Stimulated activated CD8-positive, alpha-beta memory T cell treated with anti-CD3 and anti-CD28 coated beads, Interleukin-15, amount 100 ng/mL, for 4 hours (primary cell): ENCODE results near the gene CD58.

ENCODE experiments used
- DNase-seq, 2 donors: peaks; one replicate each; pipeline ENCODE4 v3.0.0-alpha.2; 2020; ENCODE audit warnings: low read depth in 2 of 2

Gene CD58

GRCh38 chr1:116493484-116494352, 77.1 kb downstream of the CD58 start:
- no peak for DNase-seq

- DNase-seq, result no peak
Observed at GRCh38 chr1:116493036-116493435, 77.8 kb downstream of the CD58 start.

- no peak for DNase-seq
Observed at GRCh38 chr1:116492358-116492811, 78.4 kb downstream of the CD58 start.

GRCh38 chr1:116491700-116492357, 79.0 kb downstream of the CD58 start:
- DNase-seq, result no peak

GRCh38 chr1:116490588-116490987, 80.2 kb downstream of the CD58 start:
- DNase-seq, result no peak

GRCh38 chr1:116489231-116489697, 81.6 kb downstream of the CD58 start:
- no peak for DNase-seq

GRCh38 chr1:116488071-116488470, 82.8 kb downstream of the CD58 start:
- DNase-seq, result no peak

- DNase-seq, result no peak
Observed at GRCh38 chr1:116487583-116487982, 83.2 kb downstream of the CD58 start.

GRCh38 chr1:116487031-116487430, 83.8 kb downstream of the CD58 start:
- no peak for DNase-seq

GRCh38 chr1:116486424-116486823, 84.4 kb downstream of the CD58 start:
- no peak for DNase-seq

GRCh38 chr1:116485976-116486375, 84.8 kb downstream of the CD58 start:
- DNase-seq, result no peak

- DNase-seq, result peak; percentile 49 to 80
Observed at GRCh38 chr1:116485071-116485735, 85.6 kb downstream of the CD58 start.

- no peak for DNase-seq
Observed at GRCh38 chr1:116483481-116484309, 87.1 kb downstream of the CD58 start.

- DNase-seq, result no peak
Observed at GRCh38 chr1:116482490-116482889, 88.3 kb downstream of the CD58 start.

- DNase-seq, result no peak
Observed at GRCh38 chr1:116481934-116482333, 88.9 kb downstream of the CD58 start.

- no peak for DNase-seq
Observed at GRCh38 chr1:116478621-116479020, 92.2 kb downstream of the CD58 start.

GRCh38 chr1:116477429-116477828, 93.4 kb downstream of the CD58 start:
- DNase-seq, result no peak

- DNase-seq, result no peak
Observed at GRCh38 chr1:116476321-116476720, 94.5 kb downstream of the CD58 start.

GRCh38 chr1:116475850-116476218, 95.0 kb downstream of the CD58 start:
- DNase-seq, result no peak

- no peak for DNase-seq
Observed at GRCh38 chr1:116474921-116475849, 95.6 kb downstream of the CD58 start.
